T-helper 2 cell (primary cell): Measurements from ENCODE around the gene UIMC1.
"Not testable (repeated sequence)": the region's sequence is repeated elsewhere in the genome, so short reads cannot be mapped to it uniquely, and the experiment has no call there.

Experiments
- DNase-seq, 5 experiments: peaks; one replicate each; pipeline versions ENCODE4 v3.0.0 to v3.0.0-alpha.2; 2012 to 2022

The UIMC1 gene

DNA sequence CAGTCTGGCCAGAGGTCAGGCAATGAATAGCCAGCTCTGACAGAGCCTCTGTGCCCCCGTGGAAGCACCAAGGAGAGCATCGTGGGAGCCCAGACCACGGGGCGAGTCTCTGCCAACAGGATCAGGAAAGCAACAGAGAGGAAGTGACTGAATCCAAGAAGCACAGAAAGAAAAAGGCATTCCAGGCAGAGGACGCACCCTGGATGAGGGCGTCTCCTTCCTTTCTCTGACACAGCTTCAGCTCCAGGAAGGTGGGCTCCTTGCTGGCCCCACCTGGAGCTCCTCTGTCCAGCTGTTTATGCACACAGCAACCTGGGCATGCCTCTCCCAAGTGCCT, 124.0 kb downstream of the UIMC1 start:
- DNase-seq, result no peak

DNA sequence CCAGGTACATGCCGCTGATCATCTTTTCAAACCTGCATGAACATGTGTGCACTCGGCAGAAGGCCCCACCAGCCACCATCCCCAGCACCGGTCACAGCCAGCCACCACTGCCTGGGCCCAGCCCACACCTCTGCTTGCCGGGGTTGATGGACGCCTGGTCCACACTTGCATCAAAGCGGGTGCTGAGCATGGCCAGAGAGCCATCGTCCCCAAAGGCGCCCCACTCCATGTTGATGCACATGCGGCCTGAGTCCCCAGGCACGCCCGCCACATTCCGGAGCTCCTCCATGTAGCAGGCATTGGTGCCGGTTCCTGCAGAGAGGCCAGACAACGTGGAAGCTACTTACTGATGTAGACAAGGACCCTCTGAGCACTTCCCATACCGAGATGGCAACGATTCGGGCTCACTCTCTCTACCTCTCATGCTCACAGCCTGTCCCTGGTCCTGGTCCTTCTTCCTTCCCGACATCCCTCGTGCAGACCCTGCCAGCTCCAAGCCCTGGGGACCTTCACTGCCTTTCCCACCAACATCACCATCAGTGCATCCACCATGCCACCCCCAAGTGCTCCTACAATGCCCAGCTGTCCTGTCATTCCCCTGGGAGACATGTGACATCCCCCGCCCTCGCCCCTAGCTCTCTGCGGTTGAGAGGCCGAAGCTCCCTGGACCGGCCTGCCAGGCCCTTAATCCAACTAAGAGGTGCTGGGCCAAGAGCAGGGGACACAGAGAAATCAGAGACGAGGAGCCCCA, 124.6 kb downstream of the UIMC1 start:
- DNase-seq, result no peak

DNA sequence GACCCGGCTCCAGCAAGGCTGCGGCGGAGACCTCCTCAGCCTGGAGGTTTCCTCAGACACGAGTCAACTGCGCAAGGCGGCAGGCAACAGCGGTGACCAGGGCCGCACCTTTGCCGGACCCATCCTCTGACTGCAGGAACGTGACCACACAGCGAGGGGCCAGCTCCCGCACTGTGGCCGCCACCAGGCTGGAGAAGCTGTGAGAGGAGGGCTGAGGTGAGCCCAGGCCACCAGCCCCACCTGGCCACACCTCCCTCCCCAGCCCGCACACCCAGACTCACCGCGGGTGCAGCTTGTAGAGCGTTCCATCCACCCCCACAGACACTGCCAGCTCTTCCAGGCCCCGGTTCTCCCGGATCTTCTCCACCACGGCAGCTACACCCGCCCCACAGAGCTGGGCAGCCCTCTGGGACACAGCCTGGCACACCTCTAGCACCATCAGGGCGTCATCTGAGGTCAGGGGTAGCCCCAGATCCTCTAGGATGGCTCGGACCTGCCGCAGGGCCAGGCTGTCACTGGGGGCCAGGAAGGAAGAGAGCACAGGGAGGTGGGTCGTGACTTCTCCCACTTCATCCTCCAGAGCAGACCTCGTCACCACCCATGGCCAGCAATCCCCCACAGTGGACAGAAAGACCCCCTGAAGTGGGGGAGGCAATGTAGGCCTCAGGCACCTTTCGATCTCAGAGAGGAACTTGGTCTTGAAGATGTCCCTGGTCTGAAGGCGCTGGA, 125.4 kb downstream of the UIMC1 start:
- no peak for DNase-seq

DNA sequence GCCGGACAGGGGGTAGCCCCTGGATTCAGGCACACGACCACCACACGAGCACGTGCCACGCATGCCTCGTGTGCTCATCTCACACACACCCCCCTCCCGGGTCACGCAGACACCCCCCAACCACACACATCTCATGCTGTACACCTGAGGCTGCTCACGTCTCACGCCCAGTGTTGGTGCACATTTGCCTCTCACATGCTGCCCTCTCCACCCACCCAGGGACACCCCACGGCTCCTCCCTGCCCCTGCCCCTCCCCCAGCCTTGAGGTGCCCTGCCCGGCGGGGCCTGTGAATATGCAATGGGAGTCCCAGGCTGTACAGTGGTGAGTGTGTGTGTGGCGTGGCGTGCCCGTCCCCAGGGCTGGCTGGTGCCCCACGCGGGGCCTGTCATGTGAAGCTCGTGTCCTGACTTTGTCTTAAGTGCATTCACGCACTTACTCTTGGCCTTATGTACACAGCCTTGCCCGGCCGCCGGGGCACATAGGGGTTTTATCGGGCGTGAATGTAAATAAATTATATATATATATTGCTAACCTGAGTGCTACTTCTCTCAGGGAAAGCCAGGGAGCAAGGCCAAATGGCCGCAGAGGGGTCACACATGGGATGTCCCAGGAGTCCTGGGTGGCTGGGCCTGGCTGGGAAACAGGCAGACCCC, 126.1 kb downstream of the UIMC1 start:
- no peak for DNase-seq

DNA sequence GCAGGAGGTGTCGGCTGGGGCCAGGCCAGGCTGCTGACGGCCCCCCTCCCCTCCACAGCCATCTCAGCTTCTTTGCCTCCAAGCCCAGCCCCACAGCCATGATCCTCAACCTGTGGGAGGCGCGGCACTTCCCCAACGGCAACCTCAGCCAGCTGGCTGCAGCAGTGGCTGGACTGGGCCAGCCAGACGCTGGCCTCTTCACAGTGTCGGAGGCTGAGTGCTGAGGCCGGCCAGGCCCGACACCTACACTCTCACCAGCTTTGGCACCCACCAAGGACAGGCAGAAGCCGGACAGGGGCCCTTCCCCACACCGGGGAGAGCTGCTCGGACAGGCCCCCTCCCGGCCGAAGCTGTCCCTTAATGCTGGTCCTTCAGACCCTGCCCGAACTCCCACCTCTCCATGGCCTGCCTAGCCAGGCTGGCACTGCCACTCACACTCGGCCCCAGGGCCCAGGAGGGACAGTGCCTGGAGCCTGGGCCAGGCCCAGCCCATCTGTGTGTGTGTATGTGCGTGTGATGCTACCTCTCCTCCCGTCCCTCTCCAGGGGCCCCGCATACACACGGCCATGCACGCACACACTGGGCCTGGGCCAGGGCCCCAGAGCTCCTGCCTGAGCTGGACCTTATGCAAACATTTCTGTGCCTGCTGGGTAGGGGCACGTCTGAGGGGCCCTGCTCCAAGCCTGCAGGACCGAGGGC, 126.8 kb downstream of the UIMC1 start:
- DNase-seq, result no peak

DNA sequence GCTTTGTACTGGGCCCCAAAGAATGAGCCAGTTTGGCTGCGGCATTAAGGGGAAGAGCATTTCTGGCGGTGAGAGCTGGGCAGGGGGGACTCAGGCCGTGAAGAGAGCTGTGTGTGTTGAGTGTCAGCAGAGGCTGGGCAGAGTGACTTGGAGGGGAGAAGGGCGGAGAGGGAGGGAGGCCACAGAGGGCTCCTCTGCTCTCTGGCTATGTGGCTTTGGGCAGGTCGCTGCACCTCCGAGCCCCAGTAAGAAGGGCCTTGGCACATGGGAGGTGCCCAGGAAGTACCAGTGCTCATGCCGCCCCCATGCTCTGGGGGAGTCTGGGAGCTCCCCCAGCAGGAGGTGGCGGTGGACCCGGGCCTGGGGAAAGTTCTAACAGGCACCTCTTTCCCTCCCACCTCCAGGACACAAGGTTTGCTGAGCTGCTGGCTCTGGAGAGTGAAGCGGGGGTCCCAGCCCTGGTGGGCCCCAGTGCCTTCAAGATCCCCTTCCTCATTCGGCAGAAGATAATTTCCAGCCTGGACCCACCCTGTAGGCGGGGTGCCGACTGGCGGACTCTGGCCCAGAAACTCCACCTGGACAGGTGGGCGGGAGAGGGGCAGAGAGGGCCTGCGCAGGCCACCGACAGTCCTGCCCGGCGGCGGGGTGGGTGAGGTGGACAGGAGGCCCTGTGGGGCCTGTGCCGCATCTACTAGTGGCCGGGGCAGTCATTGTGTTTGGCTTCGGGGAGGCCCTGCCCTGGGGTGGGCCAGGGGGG, 127.5 kb downstream of the UIMC1 start:
- no peak for DNase-seq

DNA sequence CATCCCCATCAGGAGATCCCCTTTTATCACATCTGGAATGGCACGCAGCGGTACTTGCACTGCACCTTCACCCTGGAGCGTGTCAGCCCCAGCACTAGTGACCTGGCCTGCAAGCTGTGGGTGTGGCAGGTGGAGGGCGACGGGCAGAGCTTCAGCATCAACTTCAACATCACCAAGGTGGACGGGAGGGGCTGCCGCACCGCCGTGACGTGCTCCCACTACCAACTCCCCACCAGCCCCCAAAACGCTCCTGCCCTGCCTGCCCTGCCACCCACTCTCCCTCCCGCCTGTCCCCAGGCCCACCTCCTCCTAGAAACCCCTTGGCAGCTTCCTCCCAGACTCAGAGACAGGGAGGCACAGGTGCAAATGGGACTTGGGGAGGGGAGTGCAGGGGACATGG, 128.1 kb downstream of the UIMC1 start:
- DNase-seq, result no peak

DNA sequence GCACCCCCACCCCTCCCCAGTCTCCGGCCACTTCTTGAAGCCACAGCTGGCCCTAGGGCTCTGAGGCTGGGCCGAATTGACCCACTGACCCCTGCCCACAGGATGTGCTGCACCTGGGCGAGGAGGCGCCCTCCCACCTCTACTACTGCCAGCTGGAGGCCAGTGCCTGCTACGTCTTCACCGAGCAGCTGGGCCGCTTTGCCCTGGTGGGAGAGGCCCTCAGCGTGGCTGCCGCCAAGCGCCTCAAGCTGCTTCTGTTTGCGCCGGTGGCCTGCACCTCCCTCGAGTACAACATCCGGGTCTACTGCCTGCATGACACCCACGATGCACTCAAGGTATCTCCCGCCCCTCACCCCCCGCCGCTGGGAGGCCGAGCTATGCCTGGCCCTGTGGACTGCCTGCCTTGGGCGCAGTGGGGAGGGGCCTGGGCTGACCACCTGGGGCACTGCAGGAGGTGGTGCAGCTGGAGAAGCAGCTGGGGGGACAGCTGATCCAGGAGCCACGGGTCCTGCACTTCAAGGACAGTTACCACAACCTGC, 128.7 kb downstream of the UIMC1 start:
- no peak for DNase-seq

DNA sequence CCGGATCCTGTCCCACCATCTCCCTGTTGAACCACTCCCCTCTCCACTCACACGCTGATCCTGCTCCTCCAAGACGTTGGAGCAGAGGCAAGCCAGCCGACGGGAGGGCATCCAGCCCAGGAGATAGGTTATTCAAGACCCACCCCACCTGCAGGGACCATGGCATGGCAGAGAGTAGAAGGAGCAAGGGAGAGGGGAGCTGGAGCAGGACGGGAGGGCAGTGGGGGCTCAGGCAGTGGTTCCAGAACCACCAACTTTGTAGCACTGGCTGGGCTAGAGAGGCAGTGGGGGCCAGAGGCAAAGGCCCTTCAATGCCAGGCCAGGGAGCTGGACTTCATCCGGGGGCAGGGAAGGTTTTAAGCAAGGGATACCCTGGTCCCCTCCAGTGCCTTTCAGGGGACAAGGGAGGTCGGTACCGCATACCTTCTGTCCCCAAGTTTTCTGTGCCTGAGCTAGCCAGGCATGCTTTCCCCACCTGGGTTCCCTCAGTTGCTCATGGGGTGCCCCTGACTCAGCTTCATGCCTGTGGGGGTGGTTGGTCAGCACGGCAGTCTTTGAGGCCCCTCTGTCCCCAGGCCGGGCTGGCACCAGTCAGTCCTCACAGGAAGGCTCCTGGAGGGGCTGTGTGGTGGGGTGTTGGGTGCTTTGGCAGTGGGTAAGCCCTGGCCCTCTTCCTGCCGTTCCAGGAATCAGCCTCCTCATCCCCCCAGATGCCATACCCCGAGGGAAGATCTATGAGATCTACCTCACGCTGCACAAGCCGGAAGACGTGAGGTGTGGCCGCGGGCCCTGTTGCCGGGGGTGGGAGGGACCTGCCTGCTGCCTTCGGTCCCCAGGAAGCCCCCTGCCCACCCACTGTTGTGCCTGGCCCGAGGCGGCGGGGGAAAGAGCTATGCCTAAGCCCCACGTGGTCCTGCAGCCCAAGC, 129.8 kb downstream of the UIMC1 start:
- DNase-seq, result no peak

DNA sequence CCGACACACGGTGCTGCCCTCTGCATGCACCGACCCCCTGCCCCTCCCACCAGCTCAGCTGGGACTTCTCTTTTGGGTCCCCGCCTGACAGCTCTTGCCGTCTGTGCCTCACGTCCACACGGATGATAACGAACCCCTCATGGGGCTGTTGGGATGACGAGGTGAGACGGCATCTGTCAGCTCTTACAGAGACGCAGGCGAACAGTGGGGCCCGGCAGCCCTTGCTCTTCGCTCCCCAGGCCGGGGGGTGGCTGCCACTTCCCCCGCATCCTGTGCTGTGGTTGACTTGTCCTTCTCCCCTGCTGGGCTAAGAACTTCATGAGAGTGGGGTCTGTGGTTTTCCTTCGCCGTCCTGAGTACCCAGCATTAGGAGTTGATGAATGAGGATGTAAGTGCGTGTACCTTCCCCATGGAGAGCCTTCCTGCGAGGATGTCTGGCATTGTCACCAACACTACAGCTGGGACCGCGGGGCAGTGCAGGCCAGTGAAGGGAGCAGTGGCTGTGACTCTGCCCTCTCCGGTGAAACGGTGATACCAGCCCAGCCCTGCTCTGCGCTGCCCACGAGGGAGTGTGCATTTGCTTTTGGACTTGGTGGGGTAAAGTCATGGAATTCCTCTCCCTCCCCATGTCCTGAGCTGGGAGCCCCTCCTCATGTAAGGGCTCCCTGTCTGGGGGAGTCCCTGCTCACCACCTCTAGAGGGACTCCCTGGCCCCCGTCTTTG, 130.6 kb downstream of the UIMC1 start:
- no peak for DNase-seq

DNA sequence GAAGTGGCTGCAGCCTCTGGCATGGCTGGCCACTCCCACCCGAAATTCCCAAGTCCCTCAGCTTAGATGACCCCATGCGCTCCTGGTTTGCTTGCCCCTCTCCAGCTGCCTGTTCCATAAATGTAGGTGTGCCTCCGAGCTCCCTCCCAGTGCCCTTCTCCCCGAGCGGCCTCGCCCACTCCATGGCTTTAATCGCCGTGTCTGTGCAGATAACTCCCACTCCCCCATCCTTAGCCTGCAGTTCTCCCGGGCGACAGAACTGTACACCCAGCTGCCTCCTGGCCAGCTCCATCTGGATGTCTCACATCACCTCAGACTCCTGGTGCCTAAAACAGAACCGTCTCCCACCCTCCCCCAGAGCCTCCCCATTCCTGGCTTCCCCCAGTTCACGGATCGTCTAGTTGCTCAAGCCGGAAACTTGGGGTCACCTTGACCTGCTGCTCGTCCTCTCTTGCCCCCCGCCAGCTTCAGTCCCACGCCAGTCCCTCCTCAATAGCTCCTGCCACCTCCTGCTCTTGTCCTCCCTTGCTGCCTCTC, 131.5 kb downstream of the UIMC1 start:
- DNase-seq, result no peak

DNA sequence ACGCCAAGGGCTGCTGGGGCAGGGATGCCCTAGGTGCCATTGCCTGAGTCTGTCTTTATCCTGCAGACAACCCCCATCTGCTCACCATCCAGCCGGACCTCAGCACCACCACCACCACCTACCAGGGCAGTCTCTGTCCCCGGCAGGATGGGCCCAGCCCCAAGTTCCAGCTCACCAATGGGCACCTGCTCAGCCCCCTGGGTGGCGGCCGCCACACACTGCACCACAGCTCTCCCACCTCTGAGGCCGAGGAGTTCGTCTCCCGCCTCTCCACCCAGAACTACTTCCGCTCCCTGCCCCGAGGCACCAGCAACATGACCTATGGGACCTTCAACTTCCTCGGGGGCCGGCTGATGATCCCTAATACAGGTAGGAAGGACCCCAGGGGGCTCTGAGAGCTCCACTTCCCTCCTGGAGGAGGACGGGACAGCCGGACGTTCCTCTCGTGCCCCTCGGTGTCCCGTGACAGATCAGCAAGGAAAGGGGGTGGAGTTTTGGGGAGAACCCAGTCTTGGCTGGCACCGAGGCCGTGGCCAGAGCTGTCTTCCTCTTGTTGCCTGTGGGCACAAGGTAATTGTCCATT, 132.3 kb downstream of the UIMC1 start:
- DNase-seq, result no peak

DNA sequence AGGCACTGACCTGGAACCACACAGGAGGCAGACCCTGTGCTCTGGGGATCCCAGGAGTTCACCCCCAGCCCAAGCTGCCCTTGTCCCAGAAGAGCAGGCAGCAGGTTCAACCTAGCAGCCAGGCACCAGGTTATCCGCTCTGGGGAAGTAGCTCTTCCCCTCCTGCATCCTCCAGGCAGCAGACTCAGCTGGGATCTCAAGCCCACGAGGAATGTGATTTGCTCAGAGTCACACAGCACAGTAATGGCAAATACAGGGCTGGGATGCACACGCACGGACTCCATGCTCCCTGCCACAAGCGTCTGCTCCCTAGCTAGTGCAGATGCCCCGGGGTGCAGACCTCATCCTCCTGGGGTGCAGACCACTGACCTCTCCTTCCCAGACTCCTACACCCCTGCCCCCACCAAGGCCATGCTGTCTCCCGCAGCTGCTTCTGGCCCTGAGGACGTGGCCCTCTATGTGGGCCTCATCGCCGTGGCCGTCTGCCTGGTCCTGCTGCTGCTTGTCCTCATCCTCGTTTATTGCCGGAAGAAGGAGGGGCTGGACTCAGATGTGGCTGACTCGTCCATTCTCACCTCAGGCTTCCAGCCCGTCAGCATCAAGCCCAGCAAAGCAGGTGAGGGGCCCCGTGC, 132.9 kb downstream of the UIMC1 start:
- DNase-seq, result no peak

DNA sequence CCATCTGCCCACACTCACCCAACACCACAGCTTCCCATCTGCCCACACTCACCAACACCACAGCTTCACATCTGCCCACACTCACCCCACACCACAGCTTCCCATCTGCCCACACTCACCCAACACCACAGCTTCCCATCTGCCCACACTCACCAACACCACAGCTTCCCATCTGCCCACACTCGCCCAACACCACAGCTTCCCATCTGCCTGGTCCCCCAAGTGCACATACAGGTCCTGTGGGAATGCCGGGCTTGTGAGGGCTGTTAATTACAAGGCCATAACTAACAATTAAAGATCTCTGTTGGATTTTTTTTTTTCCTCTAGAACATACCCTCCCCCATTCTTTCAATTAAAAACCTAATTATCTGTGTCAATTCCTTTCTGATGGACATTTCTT, 133.6 kb downstream of the UIMC1 start:
- peak in 2 of 5 experiments; percentile 9 to 30 for DNase-seq

DNA sequence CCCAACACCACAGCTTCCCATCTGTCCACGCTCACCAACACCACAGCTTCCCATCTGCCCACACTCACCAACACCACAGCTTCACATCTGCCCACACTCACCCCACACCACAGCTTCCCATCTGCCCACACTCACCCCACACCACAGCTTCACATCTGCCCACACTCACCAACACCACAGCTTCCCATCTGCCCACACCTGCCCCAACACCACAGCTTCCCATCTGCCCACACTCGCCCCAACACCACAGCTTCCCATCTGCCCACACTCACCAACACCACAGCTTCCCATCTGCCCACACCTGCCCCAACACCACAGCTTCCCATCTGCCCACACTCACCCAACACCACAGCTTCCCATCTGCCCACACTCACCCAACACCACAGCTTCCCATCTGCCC, 134.0 kb downstream of the UIMC1 start:
- DNase-seq, result peak in 1 of 5 experiments; percentile 33

DNA sequence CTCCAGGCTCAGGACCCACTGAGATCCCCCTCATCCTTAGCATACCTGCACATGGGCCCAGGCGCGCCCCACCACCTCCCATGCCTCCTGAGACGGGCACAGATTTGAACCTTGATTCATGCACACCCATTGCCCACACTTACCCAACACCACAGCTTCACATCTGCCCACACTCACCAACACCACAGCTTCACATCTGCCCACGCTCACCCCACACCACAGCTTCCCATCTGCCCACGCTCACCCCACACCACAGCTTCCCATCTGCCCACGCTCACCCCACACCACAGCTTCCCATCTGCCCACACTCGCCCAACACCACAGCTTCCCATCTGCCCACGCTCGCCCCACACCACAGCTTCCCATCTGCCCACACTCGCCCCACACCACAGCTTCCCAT, 135.9 kb downstream of the UIMC1 start:
- not testable (repeated sequence) for DNase-seq

DNA sequence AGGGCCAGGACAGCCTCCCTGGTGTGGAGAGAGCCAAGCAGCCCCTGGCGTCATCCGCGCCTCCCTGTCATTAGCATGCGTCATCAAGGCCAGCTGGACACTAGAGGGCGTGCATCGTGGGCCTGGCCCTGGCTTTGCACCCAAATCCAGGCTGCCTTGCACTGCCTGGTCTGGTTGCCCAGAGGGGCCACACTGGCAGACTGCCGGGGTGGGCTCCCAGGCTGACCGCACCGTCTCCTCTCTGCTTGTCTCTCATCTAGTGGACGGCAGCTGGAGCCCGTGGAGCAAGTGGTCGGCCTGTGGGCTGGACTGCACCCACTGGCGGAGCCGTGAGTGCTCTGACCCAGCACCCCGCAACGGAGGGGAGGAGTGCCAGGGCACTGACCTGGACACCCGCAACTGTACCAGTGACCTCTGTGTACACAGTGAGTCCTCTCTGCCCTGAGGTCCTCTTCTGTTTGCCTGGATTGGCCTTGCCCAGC, 136.4 kb downstream of the UIMC1 start:
- no peak for DNase-seq

DNA sequence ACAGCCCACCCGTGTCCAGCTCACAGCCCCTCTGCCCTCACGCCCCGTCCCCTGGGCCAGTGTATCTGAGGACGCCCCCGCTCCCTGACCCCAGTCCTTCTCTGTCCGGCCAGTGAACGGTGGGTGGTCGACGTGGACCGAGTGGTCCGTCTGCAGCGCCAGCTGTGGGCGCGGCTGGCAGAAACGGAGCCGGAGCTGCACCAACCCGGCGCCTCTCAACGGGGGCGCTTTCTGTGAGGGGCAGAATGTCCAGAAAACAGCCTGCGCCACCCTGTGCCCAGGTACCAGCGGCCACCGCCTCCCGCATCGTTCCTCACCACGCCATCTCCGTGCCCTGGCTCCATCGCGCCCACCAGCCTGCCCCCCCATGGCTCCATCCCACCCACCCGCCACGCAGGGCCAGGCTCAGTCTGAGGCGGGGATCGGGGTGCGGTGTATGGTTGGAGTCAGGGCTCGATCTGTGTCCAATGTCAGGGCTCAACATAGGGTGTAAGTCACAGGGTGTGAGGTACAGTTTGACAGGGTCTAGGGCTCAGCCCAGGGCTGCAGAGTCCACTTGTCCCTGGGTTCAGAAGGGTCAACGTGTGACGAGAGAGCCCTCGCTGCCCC, 137.0 kb downstream of the UIMC1 start:
- DNase-seq, result no peak

DNA sequence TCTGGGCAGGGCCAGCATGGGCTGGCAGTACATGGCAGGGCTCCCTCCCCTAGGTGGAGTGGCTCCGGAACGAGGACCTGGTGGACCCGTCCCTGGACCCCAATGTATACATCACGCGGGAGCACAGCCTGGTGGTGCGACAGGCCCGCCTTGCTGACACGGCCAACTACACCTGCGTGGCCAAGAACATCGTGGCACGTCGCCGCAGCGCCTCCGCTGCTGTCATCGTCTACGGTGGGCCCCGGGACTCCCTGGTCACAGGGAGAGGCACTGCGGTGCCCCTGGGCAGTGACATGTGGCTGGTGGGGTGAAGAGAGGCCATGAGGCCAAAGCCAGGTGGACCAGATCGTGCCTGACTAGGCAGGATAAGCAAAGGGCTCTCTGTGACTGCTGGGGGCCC, 137.8 kb downstream of the UIMC1 start:
- DNase-seq, result no peak
